Peyer's patch (tissue), 4 donors: ENCODE results near the gene ANKRD13C.

Experiments
- CTCF ChIP-seq, 6 experiments: fragments of 450-650 bp in 4 of 6; fragments of 200-600 bp in 2 of 6; sonication (generic) in 1 of 6; IDR thresholded peaks; one replicate each; pipeline ENCODE4 v1.5.1; 2017 to 2019; ENCODE audit warnings: antibody characterized with exemption in 6 of 6, mild to moderate bottlenecking in 3 of 6, moderate library complexity in 1 of 6
- POLR2A ChIP-seq, 2 donors: fragments of 450-650 bp; IDR thresholded peaks; one replicate each; pipeline ENCODE4 v1.5.1; 2017; ENCODE audit warnings: antibody characterized with exemption in 2 of 2, mild to moderate bottlenecking in 2 of 2, moderate library complexity in 2 of 2

GRCh38 chr1:70361727-70362398, 7.3 kb upstream of the ANKRD13C start:
- TF ChIP-seq CTCF (IDR thresholded peaks at IDR 0.05): no peak
- no peak for TF ChIP-seq POLR2A (IDR thresholded peaks at IDR 0.05)
